NCI-H748 (cell line): Measurements from ENCODE around the gene OLFM1.

Experiments used
- DNase-seq: peaks from one replicate; lab custom pipeline; 2025; ENCODE audit not compliant: unreplicated experiment; lab: John Stamatoyannopoulos, UW

The OLFM1 gene

GRCh38 chr9:135075234-135076142 is 12.0 kb upstream of the OLFM1 start:
- peak; percentile 53 for DNase-seq

GRCh38 chr9:135076143-135076875 is 11.2 kb upstream of the OLFM1 start:
- no peak for DNase-seq

- DNase-seq, result no peak
Measured at GRCh38 chr9:135076876-135077430, 10.5 kb upstream of the OLFM1 start.

- no peak for DNase-seq
Measured at GRCh38 chr9:135077497-135078200, 9.8 kb upstream of the OLFM1 start.

- DNase-seq, result no peak
Measured at GRCh38 chr9:135078361-135078821, 9.1 kb upstream of the OLFM1 start.

- DNase-seq, result no peak
Measured at GRCh38 chr9:135079018-135079417, 8.4 kb upstream of the OLFM1 start.

- DNase-seq, result no peak
Measured at GRCh38 chr9:135079676-135080075, 7.8 kb upstream of the OLFM1 start.

- DNase-seq, result no peak
Measured at GRCh38 chr9:135080286-135081263, 6.9 kb upstream of the OLFM1 start.

GRCh38 chr9:135081264-135081660 is 6.2 kb upstream of the OLFM1 start:
- DNase-seq, result no peak

GRCh38 chr9:135081731-135082130 is 5.7 kb upstream of the OLFM1 start:
- no peak for DNase-seq

- DNase-seq, result no peak
Measured at GRCh38 chr9:135082536-135082935, 4.9 kb upstream of the OLFM1 start.

- no peak for DNase-seq
Measured at GRCh38 chr9:135083241-135083810, 4.1 kb upstream of the OLFM1 start.

- DNase-seq, result no peak
Measured at GRCh38 chr9:135083831-135084230, 3.6 kb upstream of the OLFM1 start.

- no peak for DNase-seq
Measured at GRCh38 chr9:135084262-135084661, 3.2 kb upstream of the OLFM1 start.

GRCh38 chr9:135084881-135085760 is 2.3 kb upstream of the OLFM1 start:
- no peak for DNase-seq

GRCh38 chr9:135085830-135086546 is 1.5 kb upstream of the OLFM1 start:
- DNase-seq, result peak; percentile 69

GRCh38 chr9:135086597-135087488 is 625 bp upstream of the OLFM1 start:
- no peak for DNase-seq
